GM12873 (cell line): ENCODE results near the gene FBXO24.

ENCODE experiments used
- CTCF ChIP-seq: IDR thresholded peaks from 2 replicates; pipeline ENCODE4 v1.5.1; 2012; ENCODE audit warnings: low read depth, mild to moderate bottlenecking, moderate library complexity, low read length, control low read depth; ENCODE audit not compliant: insufficient read depth; ENCODE audit errors: missing control alignments

FBXO24 gene

GRCh38 chr7:100574362-100575205 is 11.5 kb upstream of the FBXO24 start:
- TF ChIP-seq CTCF = no peak

GRCh38 chr7:100575206-100575631 is 10.9 kb upstream of the FBXO24 start:
- no peak for TF ChIP-seq CTCF

GRCh38 chr7:100575746-100576383 is 10.3 kb upstream of the FBXO24 start:
- no peak for TF ChIP-seq CTCF

- TF ChIP-seq CTCF = no peak
Observed at GRCh38 chr7:100576384-100576993, 9.6 kb upstream of the FBXO24 start.

GRCh38 chr7:100577103-100577502 is 9.0 kb upstream of the FBXO24 start:
- no peak for TF ChIP-seq CTCF

GRCh38 chr7:100577507-100577906 is 8.6 kb upstream of the FBXO24 start:
- no peak for TF ChIP-seq CTCF
